H1 (cell line): ENCODE results near the gene ARHGAP6. TPM values are rescaled to one million over a fixed set of nuclear protein-coding genes. Genes with fewer than 3 reads are reported as not detected.

ENCODE experiments used
- CTCF ChIA-PET: fragments of 300-600 bp; sonication (Branson Sonifier 250); formaldehyde crosslinking; loops from one replicate; lab custom pipeline; 2021; ENCODE audit not compliant: partially characterized antibody; lab: Charles Lee
- POLR2A ChIA-PET: fragments of 300-600 bp; sonication (Branson Sonifier 250); formaldehyde crosslinking; loops from one replicate; lab custom pipeline; 2021; ENCODE audit warnings: inconsistent platforms; ENCODE audit not compliant: partially characterized antibody; lab: Charles Lee
- DNase-seq, 2 experiments: peaks; one replicate each; pipeline versions ENCODE4 v3.0.0 to v3.0.0-alpha.2; 2010 to 2022; ENCODE audit warnings: low spot score in 2 of 2, low read depth in 1 of 2, mixed read lengths in 1 of 2
- FAIRE-seq: peaks from 2 replicates; lab custom pipeline; 2011; peaks lifted over from hg19 to GRCh38; lab: Jason Lieb, UNC
- H2AFZ ChIP-seq: 2 replicates; pipeline ENCODE4 v1.8.1; 2012; ENCODE audit warnings: low read length, inconsistent platforms
- H2AK5ac ChIP-seq: 2 replicates; pipeline ENCODE4 v1.6.1; 2013; ENCODE audit warnings: low read depth, low read length
- H2BK120ac ChIP-seq: replicated peaks from 2 replicates; pipeline ENCODE3; 2013; ENCODE audit warnings: low read depth, low read length, inconsistent platforms
- H2BK12ac ChIP-seq: 2 replicates; pipeline ENCODE4 v1.6.1; 2013; ENCODE audit warnings: low read depth, low read length
- H2BK15ac ChIP-seq: 2 replicates; pipeline ENCODE4 v1.6.1; 2013; ENCODE audit warnings: low read length
- H2BK20ac ChIP-seq: 2 replicates; pipeline ENCODE4 v1.6.1; 2013; ENCODE audit warnings: low read length
- H2BK5ac ChIP-seq: 2 replicates; pipeline ENCODE4 v1.6.1; 2013; ENCODE audit warnings: low read depth, low read length
- H3K14ac ChIP-seq: 2 replicates; pipeline ENCODE4 v1.6.1; 2013; ENCODE audit warnings: inconsistent platforms; ENCODE audit not compliant: insufficient read length
- H3K18ac ChIP-seq: 2 replicates; pipeline ENCODE4 v1.6.1; 2013; ENCODE audit warnings: low read length; ENCODE audit errors: extremely low read depth
- H3K23ac ChIP-seq: 2 replicates; pipeline ENCODE4 v1.6.1; 2013; ENCODE audit warnings: inconsistent platforms; ENCODE audit not compliant: insufficient read length
- H3K23me2 ChIP-seq: 2 replicates; pipeline ENCODE4 v1.6.1; 2013; ENCODE audit warnings: low read depth, low read length
- H3K27ac ChIP-seq: 2 replicates; pipeline ENCODE4 v1.6.1; 2011; ENCODE audit warnings: low read depth, low read length, inconsistent platforms
- H3K27me3 ChIP-seq, 4 experiments: replicated peaks in 1 of 4; 1 replicate in 1 of 4; 2 replicates in 3 of 4; pipeline versions ENCODE4 v1.6.1 to v1.8.1; 2011 to 2013; ENCODE audit warnings: low read length in 3 of 4, mild to moderate bottlenecking in 3 of 4, inconsistent platforms in 2 of 4, mixed read lengths in 2 of 4, moderate library complexity in 1 of 4; ENCODE audit not compliant: control insufficient read depth in 3 of 4, insufficient read depth in 3 of 4; ENCODE audit errors: extremely low read depth in 1 of 4
- H3K36me3 ChIP-seq, 4 experiments: 2 replicates each; pipeline versions ENCODE4 v1.6.1 to v1.8.1; 2011 to 2013; ENCODE audit warnings: mild to moderate bottlenecking in 4 of 4, low read length in 3 of 4, moderate library complexity in 2 of 4, control low read depth in 1 of 4, inconsistent platforms in 1 of 4; ENCODE audit not compliant: insufficient read depth in 4 of 4, control insufficient read depth in 2 of 4
- H3K4ac ChIP-seq: replicated peaks from 2 replicates; pipeline ENCODE3; 2013; ENCODE audit warnings: low read length, low read depth, mixed read lengths, inconsistent platforms; ENCODE audit not compliant: insufficient read length
- H3K4me1 ChIP-seq, 4 experiments: replicated peaks in 1 of 4; 1 replicate in 1 of 4; 2 replicates in 3 of 4; pipeline versions ENCODE4 v1.6.1 to v1.8.1; 2011 to 2013; ENCODE audit warnings: low read length in 3 of 4, inconsistent platforms in 2 of 4, mixed read lengths in 1 of 4; ENCODE audit not compliant: insufficient read depth in 4 of 4, control insufficient read depth in 3 of 4
- H3K4me2 ChIP-seq, 2 experiments: 2 replicates each; pipeline versions ENCODE4 v1.6.1 to v1.8.1; 2011 to 2013; ENCODE audit warnings: low read depth in 2 of 2, low read length in 2 of 2, control low read depth in 1 of 2, inconsistent platforms in 1 of 2, mild to moderate bottlenecking in 1 of 2; ENCODE audit not compliant: insufficient read depth in 1 of 2
- H3K4me3 ChIP-seq, 4 experiments: fragments of 200-600, 300-600 bp in 1 of 4; sonication (generic), shearing (Covaris generic), sonication (Bioruptor Twin) in 1 of 4; 2 replicates each; pipeline versions ENCODE4 v1.5.1 to v1.8.1; 2011 to 2016; ENCODE audit warnings: low read length in 4 of 4, low read depth in 3 of 4, control low read depth in 2 of 4, inconsistent platforms in 2 of 4, mild to moderate bottlenecking in 2 of 4, mixed read lengths in 1 of 4, moderate library complexity in 1 of 4; ENCODE audit not compliant: insufficient read depth in 2 of 4; ENCODE audit errors: extremely low read depth in 1 of 4
- H3K56ac ChIP-seq: replicated peaks from 2 replicates; pipeline ENCODE3; 2013; ENCODE audit warnings: low read depth, mild to moderate bottlenecking, mixed read lengths, low read length, inconsistent platforms; ENCODE audit not compliant: insufficient read length
- H3K79me1 ChIP-seq: 2 replicates; pipeline ENCODE4 v1.6.1; 2013; ENCODE audit warnings: low read depth, low read length, control low read depth
- H3K79me2 ChIP-seq, 2 experiments: 2 replicates each; pipeline versions ENCODE4 v1.6.1 to v1.8.1; 2012 to 2013; ENCODE audit warnings: low read length in 2 of 2, mild to moderate bottlenecking in 2 of 2, inconsistent platforms in 1 of 2; ENCODE audit not compliant: insufficient read depth in 2 of 2, control insufficient read depth in 1 of 2
- H3K9ac ChIP-seq, 4 experiments: replicated peaks in 1 of 4; 1 replicate in 1 of 4; 2 replicates in 3 of 4; pipeline versions ENCODE4 v1.6.1 to v1.8.1; 2011 to 2013; ENCODE audit warnings: low read depth in 3 of 4, low read length in 3 of 4, control low read depth in 2 of 4, mild to moderate bottlenecking in 2 of 4, moderate library complexity in 2 of 4, inconsistent platforms in 1 of 4; ENCODE audit errors: extremely low read depth in 1 of 4
- H3K9me3 ChIP-seq, 2 experiments: 2 replicates each; pipeline versions ENCODE4 v1.6.1 to v1.8.1; 2012 to 2013; ENCODE audit warnings: mild to moderate bottlenecking in 2 of 2, moderate library complexity in 2 of 2, control low read depth in 1 of 2, inconsistent platforms in 1 of 2, low read depth in 1 of 2, low read length in 1 of 2, mixed read lengths in 1 of 2; ENCODE audit not compliant: insufficient read depth in 2 of 2
- H4K20me1 ChIP-seq, 2 experiments: replicated peaks in 1 of 2; 2 replicates each; pipeline versions ENCODE3 to v1.8.1; 2011 to 2013; ENCODE audit warnings: inconsistent platforms in 2 of 2, low read length in 2 of 2, mild to moderate bottlenecking in 1 of 2; ENCODE audit not compliant: insufficient read depth in 2 of 2, control insufficient read depth in 1 of 2
- H4K5ac ChIP-seq: 2 replicates; pipeline ENCODE4 v1.6.1; 2013; ENCODE audit warnings: low read length, low read depth, mixed read lengths, inconsistent platforms; ENCODE audit not compliant: insufficient read length
- H4K8ac ChIP-seq: 2 replicates; pipeline ENCODE4 v1.8.0; 2013; ENCODE audit warnings: mild to moderate bottlenecking, moderate library complexity, low read length, inconsistent platforms; ENCODE audit not compliant: insufficient read depth; ENCODE audit errors: extremely low read depth
- H4K91ac ChIP-seq: replicated peaks from 2 replicates; pipeline ENCODE3; 2013; ENCODE audit warnings: low read length, mixed read lengths, inconsistent platforms; ENCODE audit not compliant: insufficient read length
- RAD21 ChIP-seq, 2 experiments: IDR thresholded peaks in 1 of 2; conservative IDR thresholded peaks in 1 of 2; 2 replicates each; pipeline ENCODE4 v1.6.1; 2011; ENCODE audit warnings: low read depth in 2 of 2, low read length in 2 of 2, improper control_type of control experiment in 1 of 2, inconsistent platforms in 1 of 2, mild to moderate bottlenecking in 1 of 2, moderate library complexity in 1 of 2
- SAP30 ChIP-seq: fragments of 300-600 bp; sonication (generic); IDR thresholded peaks from 2 replicates; pipeline ENCODE4 v1.7.1; 2012; ENCODE audit warnings: low read length, moderate library complexity, mild to moderate bottlenecking, inconsistent platforms; ENCODE audit not compliant: insufficient read depth, insufficient replicate concordance
- WGBS, 2 experiments: shearing (Covaris generic) in 1 of 2; methylation state at CpG; one replicate each; pipeline versions ENCODE4 v1.1.6 to v1.1.7; 2013 to 2015; ENCODE audit warnings: low lambda C conversion rate in 2 of 2, mixed read lengths in 2 of 2, inconsistent platforms in 1 of 2, low coverage in 1 of 2, missing lambda C conversion rate in 1 of 2; ENCODE audit not compliant: insufficient replicate concordance in 2 of 2, insufficient coverage in 1 of 2, insufficient read length in 1 of 2; ENCODE audit errors: extremely low coverage in 1 of 2, missing lambda C conversion rate in 1 of 2; 5-methylcytosine and 5-hydroxymethylcytosine counted together
- polyA plus RNA-seq, 7 experiments: library from polyadenylated mRNA; depleted of rRNA in 3 of 7; stranded (reverse) in 5 of 7; unstranded in 2 of 7; fragments of >200 nt in 5 of 7; fragments of 200-250 nt in 2 of 7; gene quantifications; 1 replicate in 5 of 7; 2 replicates in 1 of 7; 4 replicates in 1 of 7; pipeline versions ENCODE4 v1.2.1 to v1.2.3, GENCODE V29; 2011 to 2013; ENCODE audit warnings: missing spikeins in 2 of 7, mixed read lengths in 2 of 7
- total RNA-seq: library from RNA; stranded (reverse); fragmentation: NEBNext Ultra II Directional; extraction: Animal tissue kit (Norgen Biotek cat#: 25700); gene quantifications from 2 replicates; pipeline ENCODE4 v1.2.1, GENCODE V29; 2021

ARHGAP6 gene
- total and polyA plus RNA-seq, 2 of the 8 experiments (the other 6 are each of a cell fraction or from before 2014, with no cell fraction given): 0.35 to 0.82 TPM

DNA sequence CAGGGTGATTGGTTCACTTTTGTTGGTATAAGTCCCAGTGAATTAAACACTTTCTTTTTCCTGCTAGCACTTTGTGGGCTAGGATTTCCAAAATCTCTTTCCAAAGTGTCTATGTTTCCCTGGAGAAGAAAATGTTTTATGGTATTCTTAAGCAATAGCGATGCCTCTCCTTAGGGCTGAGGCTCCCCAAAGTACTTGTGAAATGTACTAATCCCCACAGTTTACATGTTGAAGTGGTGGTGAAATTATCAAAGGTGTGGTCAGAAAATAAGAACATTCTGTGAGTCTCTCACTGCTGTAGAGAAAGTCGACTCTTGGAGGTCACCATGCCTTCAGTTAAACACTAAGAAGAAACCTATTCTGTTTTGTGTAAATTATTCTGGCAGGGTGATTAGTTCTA is 424.0 kb downstream of the ARHGAP6 start:
- TF ChIP-seq RAD21 (IDR thresholded peaks at IDR 0.05 in 1 of 2, conservative IDR thresholded peaks at IDR 0.05 in 1 of 2; ENCODE audit: low read depth in 2 of 2, low read length in 2 of 2) (no peak), SAP30 (no peak)
- Histone ChIP-seq H2AFZ (no peak overlapping the region), H3K27me3 (no peaks in the 10 kb centered on the region), H2BK5ac (no peak overlapping the region), H3K4me3 (no peak overlapping the region), H3K79me2 (no peaks in the 10 kb centered on the region), H4K91ac (no peak overlapping the region), H4K20me1 (no peaks in the 10 kb centered on the region), H3K4ac (no peak overlapping the region), H3K14ac (no peak overlapping the region), H3K79me1 (no peaks in the 10 kb centered on the region), H3K9ac (no peak overlapping the region), H2AK5ac (no peak overlapping the region), H3K9me3 (no peaks in the 10 kb centered on the region), H2BK20ac (no peak overlapping the region), H3K4me2 (no peak overlapping the region), H2BK15ac (no peak overlapping the region), H2BK12ac (no peak overlapping the region), H2BK120ac (no peak overlapping the region), H3K56ac (no peak overlapping the region), H4K8ac (no peak overlapping the region), H3K18ac (no peak overlapping the region), H4K5ac (no peak overlapping the region), H3K23me2 (no peaks in the 10 kb centered on the region), H3K23ac (no peak overlapping the region), H3K36me3 (no peaks in the 10 kb centered on the region), H3K4me1 (no peaks in the 10 kb centered on the region), H3K27ac (no peak overlapping the region)
- no peak for DNase-seq
- CTCF ChIA-PET: interaction anchor here (0.7 kb wide), 1 partner anchor 438 kb away, joined by 3 read pairs; no protein-coding TSS in a partner anchor
- WGBS, 2 experiments: 83% methylated on average over 2 of the region's 2 CpGs; no CpG with 5 or more reads in 1 of the 2 experiments
- POLR2A ChIA-PET: no interaction called here
- no peak for FAIRE-seq
